ENCODE measurements around the gene DYNLT1. TPM values are rescaled to one million over a fixed set of nuclear protein-coding genes. Genes with fewer than 3 reads are reported as not detected.

Gene DYNLT1
- total and polyA plus RNA-seq, 2 experiments from 2014 or later = 60.9 to 241 TPM

- no peak overlapping the region for H3K27ac ChIP-seq (ENCODE audit: low read depth)
- no peak overlapping the region for H3K4me3 ChIP-seq
- Mint-ChIP-seq H3K9me3 (no peaks in the 10 kb centered on the region; the same call in 2 of the 3 replicates), H3K27me3 (ENCODE audit: insufficient read depth, low read depth, poor library complexity) (peaks cover 4% of the 10 kb centered on the region), H3K36me3 (ENCODE audit: low read depth) (peaks cover 58% of the 10 kb centered on the region), H3K27ac (no peak overlapping the region), H3K4me1 (no peaks in the 10 kb centered on the region), H3K4me3 (no peak overlapping the region)
- ATAC-seq (no peak), DNase-seq (ENCODE audit: low spot score) (no peak)
- no peaks in the 10 kb centered on the region for H3K27me3 ChIP-seq (ENCODE audit: insufficient read depth)
- H4K20me1 ChIP-seq (replicated peaks; ENCODE audit: insufficient read depth) = peaks cover 10% of the 10 kb centered on the region; the same call in 1 of the 2 replicates
- H3K79me2 ChIP-seq (replicated peaks; ENCODE audit: insufficient read depth) = no peaks in the 10 kb centered on the region
- H2AFZ ChIP-seq = no peak overlapping the region
- H3K36me3 ChIP-seq (ENCODE audit: insufficient read depth) = peaks cover 8% of the 10 kb centered on the region
- no peaks in the 10 kb centered on the region for H3F3A ChIP-seq (replicated peaks; ENCODE audit: low read depth)
- no peaks in the 10 kb centered on the region for H3K9me2 ChIP-seq (ENCODE audit: insufficient read depth)
- H3K4me1 ChIP-seq (ENCODE audit: insufficient read depth) = no peaks in the 10 kb centered on the region
- no peak overlapping the region for H3K4me2 ChIP-seq
- TF ChIP-seq STAT1 (IDR thresholded peaks at IDR 0.05; ENCODE audit: unreplicated experiment) = no peak
- no peak for TF ChIP-seq NANOG (IDR thresholded peaks at IDR 0.05; ENCODE audit: borderline replicate concordance)
- TF ChIP-seq CTCF (conservative IDR thresholded peaks at IDR 0.05; ENCODE audit: low read depth in 2 of 2) = no peak
- no peak for TF ChIP-seq EZH2 (IDR thresholded peaks at IDR 0.05; ENCODE audit: low read depth, unreplicated experiment)
- TF ChIP-seq ETS1 (IDR thresholded peaks at IDR 0.05) = no peak
- no peak for TF ChIP-seq POLR2AphosphoS5 (IDR thresholded peaks at IDR 0.05; ENCODE audit: low read depth)
- TF ChIP-seq CREB1 (CRISPR knock-in tag; IDR thresholded peaks at IDR 0.05; ENCODE audit: low read depth) = no peak
These were observed 47.0 kb downstream of the DYNLT1 start for GRCh38 chr6:158597565-158597964.

GRCh38 chr6:158596861-158597260 is 47.7 kb downstream of the DYNLT1 start:
- Histone ChIP-seq H3K4me2 (no peak overlapping the region), H4K20me1 (replicated peaks; ENCODE audit: insufficient read depth) (peaks cover 7% of the 10 kb centered on the region; the same call in 1 of the 2 replicates), H3K9me2 (ENCODE audit: insufficient read depth) (no peaks in the 10 kb centered on the region), H3K27me3 (ENCODE audit: insufficient read depth) (no peaks in the 10 kb centered on the region), H2AFZ (no peak overlapping the region), H3F3A (replicated peaks; ENCODE audit: low read depth) (no peaks in the 10 kb centered on the region), H3K27ac (ENCODE audit: low read depth) (no peak overlapping the region), H3K79me2 (replicated peaks; ENCODE audit: insufficient read depth) (no peaks in the 10 kb centered on the region), H3K4me1 (ENCODE audit: insufficient read depth) (no peaks in the 10 kb centered on the region), H3K36me3 (ENCODE audit: insufficient read depth) (peaks cover 8% of the 10 kb centered on the region), H3K4me3 (no peak overlapping the region)
- ATAC-seq = no peak
- H3K4me3 Mint-ChIP-seq = no peak overlapping the region
- no peak for TF ChIP-seq ZNF462 (CRISPR knock-in tag; IDR thresholded peaks at IDR 0.05)
- TF ChIP-seq STAT1 (IDR thresholded peaks at IDR 0.05; ENCODE audit: unreplicated experiment) = no peak
- TF ChIP-seq ZNF331 (CRISPR knock-in tag; IDR thresholded peaks at IDR 0.05; ENCODE audit: low read depth) = no peak
- no peaks in the 10 kb centered on the region; the same call in 2 of the 3 replicates for H3K9me3 Mint-ChIP-seq
- peaks cover 4% of the 10 kb centered on the region for H3K27me3 Mint-ChIP-seq (ENCODE audit: insufficient read depth, low read depth, poor library complexity)
- H3K27ac Mint-ChIP-seq = no peak overlapping the region
- DNase-seq (ENCODE audit: low spot score) = no peak
- H3K36me3 Mint-ChIP-seq (ENCODE audit: low read depth) = peaks cover 62% of the 10 kb centered on the region
- H3K4me1 Mint-ChIP-seq = no peaks in the 10 kb centered on the region

All from GM23338 (cell line).